ENCODE measurements around the gene UNCX. TPM values are rescaled to one million over a fixed set of nuclear protein-coding genes. Genes with fewer than 3 reads are reported as not detected.

UNCX gene
- polyA plus RNA-seq, 1 donor (not counting 4 experiments of a cell fraction or from before 2014, with no cell fraction given) = not detected

DNA sequence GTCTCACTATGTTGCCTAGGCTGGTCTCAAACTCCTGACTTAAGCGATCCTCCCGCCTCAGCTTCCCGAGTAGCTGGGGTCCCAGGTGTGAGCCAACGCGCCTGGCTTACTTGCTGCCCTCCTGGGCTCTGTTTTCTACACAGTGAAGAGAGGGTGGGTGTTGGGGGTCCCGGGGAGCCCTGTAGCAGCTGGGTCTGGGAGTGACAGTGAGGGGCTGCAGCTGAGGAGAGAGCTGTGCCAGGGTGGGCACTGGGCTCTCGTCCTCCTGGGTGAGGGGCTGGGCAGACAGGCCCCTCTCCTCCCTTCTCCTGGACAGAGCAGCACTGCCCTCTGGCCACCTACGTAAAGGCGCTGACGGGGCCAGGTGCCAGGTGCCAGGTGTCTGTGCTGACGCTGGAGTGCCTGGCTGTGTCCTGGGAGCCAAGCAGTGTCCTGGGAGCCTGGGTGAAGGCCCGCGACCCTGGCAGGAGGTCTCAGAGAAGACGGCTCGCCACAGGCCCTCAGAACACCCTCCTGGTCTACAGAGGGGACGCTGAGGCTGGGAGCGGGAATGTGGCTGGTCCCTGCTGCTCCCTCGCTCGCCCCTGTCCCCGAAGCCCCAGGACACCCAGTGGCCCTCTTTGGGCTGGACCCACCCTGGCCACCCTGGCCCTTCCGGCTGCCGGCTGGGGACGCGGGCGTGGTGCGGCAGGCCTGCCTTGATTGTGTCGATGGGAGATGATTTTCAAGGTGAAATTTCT lies 35.6 kb downstream of the UNCX start:
- Histone ChIP-seq H3K79me2 (ENCODE audit: control insufficient read depth, insufficient read depth, low read length) (no peaks in the 10 kb centered on the region), H2AFZ (ENCODE audit: control insufficient read depth, low read length) (no peak overlapping the region), H3K9ac (ENCODE audit: control insufficient read depth, extremely low read depth, insufficient read depth, low read length) (no peak overlapping the region), H4K20me1 (ENCODE audit: control insufficient read depth, extremely low read depth, insufficient read depth, low read length) (no peaks in the 10 kb centered on the region), H3K27me3 (ENCODE audit: control insufficient read depth, extremely low read depth, insufficient read depth, low read length) (peaks cover 50% of the 10 kb centered on the region), H3K36me3 (ENCODE audit: control insufficient read depth in 2 of 2, extremely low read depth in 1 of 2, insufficient read depth in 2 of 2, low read length in 2 of 2) (no peaks in the 10 kb centered on the region), H3K9me3 (ENCODE audit: control insufficient read depth, low read depth, low read length) (no peaks in the 10 kb centered on the region), H3K4me2 (ENCODE audit: control insufficient read depth, extremely low read depth, insufficient read depth, low read depth, low read length) (no peak overlapping the region), H3K27ac (ENCODE audit: control insufficient read depth, insufficient read depth, low read length) (no peak overlapping the region), H3K4me3 (ENCODE audit: control insufficient read depth in 2 of 3, extremely low read depth in 1 of 3, insufficient read depth in 2 of 3, low read depth in 1 of 3, low read length in 3 of 3) (no peak overlapping the region), H3K9me1 (ENCODE audit: control insufficient read depth, extremely low read depth, insufficient read depth, low read length) (no peaks in the 10 kb centered on the region), H3K4me1 (ENCODE audit: control insufficient read depth, extremely low read depth, insufficient read depth, low read length) (no peaks in the 10 kb centered on the region)
- FAIRE-seq = no peak
- no peak for TF ChIP-seq EZH2 (IDR thresholded peaks at IDR 0.05; ENCODE audit: low read length)
- TF ChIP-seq, protein P1, sequence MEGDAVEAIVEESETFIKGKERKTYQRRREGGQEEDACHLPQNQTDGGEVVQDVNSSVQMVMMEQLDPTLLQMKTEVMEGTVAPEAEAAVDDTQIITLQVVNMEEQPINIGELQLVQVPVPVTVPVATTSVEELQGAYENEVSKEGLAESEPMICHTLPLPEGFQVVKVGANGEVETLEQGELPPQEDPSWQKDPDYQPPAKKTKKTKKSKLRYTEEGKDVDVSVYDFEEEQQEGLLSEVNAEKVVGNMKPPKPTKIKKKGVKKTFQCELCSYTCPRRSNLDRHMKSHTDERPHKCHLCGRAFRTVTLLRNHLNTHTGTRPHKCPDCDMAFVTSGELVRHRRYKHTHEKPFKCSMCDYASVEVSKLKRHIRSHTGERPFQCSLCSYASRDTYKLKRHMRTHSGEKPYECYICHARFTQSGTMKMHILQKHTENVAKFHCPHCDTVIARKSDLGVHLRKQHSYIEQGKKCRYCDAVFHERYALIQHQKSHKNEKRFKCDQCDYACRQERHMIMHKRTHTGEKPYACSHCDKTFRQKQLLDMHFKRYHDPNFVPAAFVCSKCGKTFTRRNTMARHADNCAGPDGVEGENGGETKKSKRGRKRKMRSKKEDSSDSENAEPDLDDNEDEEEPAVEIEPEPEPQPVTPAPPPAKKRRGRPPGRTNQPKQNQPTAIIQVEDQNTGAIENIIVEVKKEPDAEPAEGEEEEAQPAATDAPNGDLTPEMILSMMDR (optimal IDR thresholded peaks at IDR 0.05 in 1 of 3, IDR thresholded peaks at IDR 0.05 in 1 of 3, conservative IDR thresholded peaks at IDR 0.05 in 1 of 3; ENCODE audit: extremely low read depth in 1 of 3, insufficient read depth in 2 of 3, low read length in 3 of 3) = no peak
- dilution Hi-C loops (cut with MboI; ENCODE audit: extremely low pct_ligation_motif_present, low sequenced_read_pairs) = no loop called here
- DNase-seq (ENCODE audit: low read depth, low spot score) = no peak

DNA sequence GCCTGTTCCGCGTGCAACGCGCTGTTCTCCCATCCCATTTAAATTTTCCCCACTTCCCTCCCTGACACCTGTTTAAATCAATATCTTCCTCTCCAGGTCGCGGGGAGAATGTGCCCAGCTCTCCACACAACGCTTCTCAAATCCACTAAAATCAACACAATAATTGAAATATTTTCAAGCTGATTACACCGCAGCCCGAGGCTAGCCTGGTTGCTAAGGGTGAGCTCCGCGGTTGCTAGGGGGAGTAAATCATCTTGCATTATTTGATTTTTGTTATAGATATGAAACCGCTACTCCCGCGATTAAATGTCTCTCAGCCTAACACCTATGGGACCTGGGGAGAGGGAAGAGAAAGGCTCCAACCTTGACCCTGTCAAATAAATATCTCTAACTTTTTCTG lies 36.2 kb downstream of the UNCX start:
- FAIRE-seq = no peak
- Histone ChIP-seq H3K9me3 (ENCODE audit: control insufficient read depth, low read depth, low read length) (no peaks in the 10 kb centered on the region), H3K9me1 (ENCODE audit: control insufficient read depth, extremely low read depth, insufficient read depth, low read length) (no peaks in the 10 kb centered on the region), H3K4me2 (ENCODE audit: control insufficient read depth, extremely low read depth, insufficient read depth, low read depth, low read length) (no peak overlapping the region), H3K4me3 (ENCODE audit: control insufficient read depth in 2 of 3, extremely low read depth in 1 of 3, insufficient read depth in 2 of 3, low read depth in 1 of 3, low read length in 3 of 3) (no peak overlapping the region), H3K4me1 (ENCODE audit: control insufficient read depth, extremely low read depth, insufficient read depth, low read length) (no peaks in the 10 kb centered on the region), H3K79me2 (ENCODE audit: control insufficient read depth, insufficient read depth, low read length) (no peaks in the 10 kb centered on the region), H4K20me1 (ENCODE audit: control insufficient read depth, extremely low read depth, insufficient read depth, low read length) (no peaks in the 10 kb centered on the region), H2AFZ (ENCODE audit: control insufficient read depth, low read length) (no peak overlapping the region), H3K27me3 (ENCODE audit: control insufficient read depth, extremely low read depth, insufficient read depth, low read length) (peaks cover 44% of the 10 kb centered on the region), H3K27ac (ENCODE audit: control insufficient read depth, insufficient read depth, low read length) (no peak overlapping the region), H3K9ac (ENCODE audit: control insufficient read depth, extremely low read depth, insufficient read depth, low read length) (no peak overlapping the region), H3K36me3 (ENCODE audit: control insufficient read depth in 2 of 2, extremely low read depth in 1 of 2, insufficient read depth in 2 of 2, low read length in 2 of 2) (no peaks in the 10 kb centered on the region)
- no peak for DNase-seq (ENCODE audit: low read depth, low spot score)
- dilution Hi-C loops (cut with MboI; ENCODE audit: extremely low pct_ligation_motif_present, low sequenced_read_pairs) = no loop called here
- TF ChIP-seq EZH2 (IDR thresholded peaks at IDR 0.05; ENCODE audit: low read length) = no peak
- TF ChIP-seq, protein P1 (optimal IDR thresholded peaks at IDR 0.05 in 1 of 3, IDR thresholded peaks at IDR 0.05 in 1 of 3, conservative IDR thresholded peaks at IDR 0.05 in 1 of 3; ENCODE audit: extremely low read depth in 1 of 3, insufficient read depth in 2 of 3, low read length in 3 of 3) = no peak

Measured in keratinocyte (primary cell).